ENCODE measurements around the gene AK8.

DNA sequence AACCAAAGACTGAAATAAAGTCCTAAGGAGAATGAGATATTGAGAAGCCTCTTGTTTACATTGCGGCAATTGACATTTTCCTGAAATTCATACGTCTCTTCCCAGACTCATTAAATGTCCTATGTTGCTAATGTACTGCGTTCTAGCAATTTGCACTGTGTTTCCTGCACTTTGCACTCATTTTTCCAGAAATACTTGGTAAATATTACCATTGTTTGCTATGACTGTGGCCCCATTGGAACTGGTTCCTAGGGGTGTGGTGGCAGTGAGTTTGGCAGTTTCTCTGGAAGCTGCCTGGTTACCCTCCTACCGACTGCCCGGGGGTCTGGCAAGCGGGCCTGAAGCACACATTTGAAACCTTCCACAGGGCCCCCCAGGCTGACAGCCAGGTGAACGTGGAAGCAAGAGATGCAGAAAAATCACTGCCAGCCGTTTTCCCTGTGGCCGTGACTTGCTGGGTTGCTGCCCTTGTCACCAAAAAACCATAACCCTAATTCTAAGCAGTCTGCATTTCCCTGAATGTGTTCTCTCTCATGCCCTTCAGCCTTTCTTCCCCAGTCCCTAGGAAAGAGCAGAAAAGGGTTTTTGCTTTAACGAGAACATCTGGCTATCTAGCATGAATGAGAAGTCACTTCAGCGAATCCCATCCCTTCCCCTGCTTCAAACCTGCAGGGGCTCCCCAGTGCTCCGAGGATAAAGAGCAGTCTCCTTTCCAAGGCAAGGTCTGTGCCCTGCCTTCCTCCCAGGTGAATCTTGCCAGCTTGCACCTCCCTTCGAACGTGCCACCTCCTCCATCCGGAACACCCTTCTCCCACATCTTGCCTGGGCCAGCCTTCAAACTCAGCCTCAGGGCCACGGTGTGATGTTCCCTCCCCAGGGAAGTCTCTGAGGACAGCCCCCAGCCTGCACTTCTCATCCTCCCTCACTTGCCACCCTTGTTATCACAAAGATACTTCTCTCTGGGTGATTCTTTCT is 84.2 kb downstream of the AK8 start:
- TF ChIP-seq TARDBP (IDR thresholded peaks at IDR 0.05) (no peak), FOXA1 (IDR thresholded peaks at IDR 0.05) (no peak), BHLHE40 (IDR thresholded peaks at IDR 0.05; ENCODE audit: borderline replicate concordance) (no peak), SUZ12 (IDR thresholded peaks at IDR 0.05) (no peak), ARNT (IDR thresholded peaks at IDR 0.05) (no peak), ZNF384 (IDR thresholded peaks at IDR 0.05) (no peak), SP1 (IDR thresholded peaks at IDR 0.05) (no peak), FOXM1 (IDR thresholded peaks at IDR 0.05; ENCODE audit: borderline replicate concordance) (no peak), L3MBTL2 (conservative IDR thresholded peaks at IDR 0.05) (no peak), NFRKB (IDR thresholded peaks at IDR 0.05) (no peak), FOXK2 (IDR thresholded peaks at IDR 0.05) (no peak), CTBP1 (IDR thresholded peaks at IDR 0.05; ENCODE audit: borderline replicate concordance) (no peak), ELF4 (IDR thresholded peaks at IDR 0.05) (no peak)
- TF ChIP-seq, protein P1, sequence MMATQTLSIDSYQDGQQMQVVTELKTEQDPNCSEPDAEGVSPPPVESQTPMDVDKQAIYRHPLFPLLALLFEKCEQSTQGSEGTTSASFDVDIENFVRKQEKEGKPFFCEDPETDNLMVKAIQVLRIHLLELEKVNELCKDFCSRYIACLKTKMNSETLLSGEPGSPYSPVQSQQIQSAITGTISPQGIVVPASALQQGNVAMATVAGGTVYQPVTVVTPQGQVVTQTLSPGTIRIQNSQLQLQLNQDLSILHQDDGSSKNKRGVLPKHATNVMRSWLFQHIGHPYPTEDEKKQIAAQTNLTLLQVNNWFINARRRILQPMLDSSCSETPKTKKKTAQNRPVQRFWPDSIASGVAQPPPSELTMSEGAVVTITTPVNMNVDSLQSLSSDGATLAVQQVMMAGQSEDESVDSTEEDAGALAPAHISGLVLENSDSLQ (IDR thresholded peaks at IDR 0.05), result no peak
